K562 (cell line): ENCODE data around the gene DCAF10. TPM values are rescaled to one million over a fixed set of nuclear protein-coding genes. Genes with fewer than 3 reads are reported as not detected.

Experiments
- FIP1L1 ChIP-seq: fragments of 200-400 bp; formaldehyde crosslinking; IDR thresholded peaks from 2 replicates; pipeline ENCODE4 v1.6.1; 2018; ENCODE audit warnings: mild to moderate bottlenecking, low read depth, low read length; ENCODE audit not compliant: poor library complexity, severe bottlenecking
- GTF2B ChIP-seq: IDR thresholded peaks from 2 replicates; pipeline ENCODE4 v1.6.1; 2011; ENCODE audit not compliant: insufficient read length; ENCODE audit errors: extremely low read depth
- HDAC6 ChIP-seq: IDR thresholded peaks from 2 replicates; pipeline ENCODE4 v1.6.1; 2012; ENCODE audit warnings: low read depth, mild to moderate bottlenecking, control low read depth, inconsistent platforms, low read length, moderate library complexity
- HMGXB4 ChIP-seq: sonication (generic); formaldehyde crosslinking; IDR thresholded peaks from 2 replicates; pipeline ENCODE4 v1.8.1; 2023; ENCODE audit warnings: mild to moderate bottlenecking, missing genetic modification reagents
- IRF9 ChIP-seq: fragments of 450-650 bp; IDR thresholded peaks from 2 replicates; pipeline ENCODE4 v1.6.1; 2016; ENCODE audit warnings: missing biosample characterization, missing genetic modification characterization
- KAT7 ChIP-seq: sonication (generic); formaldehyde crosslinking; IDR thresholded peaks from 2 replicates; pipeline ENCODE4 v1.8.0; 2022; ENCODE audit warnings: missing genetic modification reagents, mild to moderate bottlenecking, borderline replicate concordance
- MXD1 ChIP-seq: fragments of 250-450 bp; sonication (Bioruptor Pico); IDR thresholded peaks from 2 replicates; pipeline ENCODE4 v1.8.0; 2021; ENCODE audit warnings: borderline replicate concordance, mild to moderate bottlenecking, moderate library complexity; ENCODE audit not compliant: poor library complexity, severe bottlenecking
- NKRF ChIP-seq: fragments of 450-650 bp; IDR thresholded peaks from 2 replicates; pipeline ENCODE4 v1.6.1; 2016; ENCODE audit warnings: borderline replicate concordance
- PHB ChIP-seq: fragments of 250-450 bp; sonication (Bioruptor Pico); IDR thresholded peaks from 2 replicates; pipeline ENCODE4 v1.5.0; 2021
- RBM34 ChIP-seq: fragments of 200-400 bp; formaldehyde crosslinking; IDR thresholded peaks from 2 replicates; pipeline ENCODE4 v1.6.1; 2018; ENCODE audit warnings: low read length, borderline replicate concordance; ENCODE audit not compliant: insufficient read depth
- SAFB ChIP-seq: fragments of 200-400 bp; formaldehyde crosslinking; IDR thresholded peaks from 2 replicates; pipeline ENCODE4 v1.6.1; 2017; ENCODE audit warnings: low read depth, low read length, borderline replicate concordance
- SMARCA4 ChIP-seq: fragments of 450-650 bp; IDR thresholded peaks from 2 replicates; pipeline ENCODE4 v1.6.1; 2016
- TARDBP ChIP-seq: fragments of 450-650 bp; IDR thresholded peaks from 2 replicates; pipeline ENCODE4 v1.6.1; 2016
- TCF7L2 ChIP-seq: fragments of 150-350 bp; IDR thresholded peaks from 2 replicates; pipeline ENCODE4 v1.6.1; 2016; ENCODE audit warnings: low read depth, mild to moderate bottlenecking, low read length, moderate library complexity
- ZHX1 ChIP-seq: fragments of 150-350 bp; conservative IDR thresholded peaks from 2 replicates; pipeline ENCODE4 v1.6.1; 2014; ENCODE audit warnings: low read length
- ZNF143 ChIP-seq: sonication (generic); formaldehyde crosslinking; IDR thresholded peaks from 2 replicates; pipeline ENCODE4 v1.9.0; 2022; ENCODE audit warnings: mild to moderate bottlenecking, missing genetic modification reagents
- ZNF551 ChIP-seq: fragments of 250-450 bp; sonication (Bioruptor Pico); IDR thresholded peaks from 2 replicates; pipeline ENCODE4 v1.5.0; 2021; ENCODE audit warnings: mild to moderate bottlenecking, moderate library complexity
- ZNF77 ChIP-seq: fragments of 250-450 bp; sonication (Bioruptor Pico); IDR thresholded peaks from 2 replicates; pipeline ENCODE4 v1.5.0; 2020
- ZNF785 ChIP-seq: fragments of 250-450 bp; sonication (Bioruptor Pico); IDR thresholded peaks from 2 replicates; pipeline ENCODE4 v1.4.0; 2020; ENCODE audit warnings: mild to moderate bottlenecking
- polyA plus RNA-seq, 8 experiments: library from polyadenylated mRNA; depleted of rRNA in 4 of 8; stranded (reverse) in 5 of 8; unstranded in 3 of 8; fragments of >200 nt; fragmentation: Nextera tagmentation in 2 of 8; fragmentation: Illumina TruSeq in 1 of 8; extraction: Ambion mirVana in 2 of 8; extraction: Trizol in 1 of 8; gene quantifications; 2 replicates each; pipeline versions ENCODE4 v1.2.1 to v1.2.3, GENCODE V29; 2011 to 2014; ENCODE audit warnings: inconsistent platforms in 1 of 8, missing spikeins in 1 of 8
- total RNA-seq, 7 experiments: library from RNA; depleted of rRNA in 6 of 7; stranded (reverse); fragments of >200 nt in 6 of 7; fragmentation: Illumina TruSeq in 2 of 7; extraction: Trizol in 2 of 7; gene quantifications; 2 replicates each; pipeline versions ENCODE4 v1.2.1 to v1.2.3, GENCODE V29; 2011 to 2021; ENCODE audit warnings: low replicate concordance in 1 of 7

The DCAF10 gene
- total and polyA plus RNA-seq, 9 of the 15 experiments (the other 6 are each of a cell fraction or from before 2014, with no cell fraction given), result 6.8 to 40.1 (median 16.9) TPM

GRCh38 chr9:37903647-37904444 is 103.2 kb downstream of the DCAF10 start, which contains the start of gene SLC25A51 (continued):
- TF ChIP-seq ZHX1 (peak; percentile 71), HDAC6 (no peak), FIP1L1 (no peak), TARDBP (peak; percentile 75), MXD1 (peak; percentile 84), PHB (CRISPR knock-in tag) (no peak), KAT7 (peak; percentile 95; the same call in 1 of the 2 replicates), SAFB (no peak), HMGXB4 (CRISPR knock-in tag) (peak; percentile 92), ZNF551 (CRISPR knock-in tag) (no peak), GTF2B (no peak), TCF7L2 (no peak), NKRF (peak; percentile 89; the same call in 1 of the 2 replicates), ZNF77 (no peak; the same call in 1 of the 2 replicates), ZNF785 (CRISPR knock-in tag) (no peak), SMARCA4 (0 out of 2 replicates have a peak, but pooled peaks have one; percentile 39), IRF9 (tag) (no peak), RBM34 (peak; percentile 74), ZNF143 (CRISPR knock-in tag) (no peak)
